Natural killer cell (primary cell): ENCODE results near the gene TECTA. TPM values are rescaled to one million over a fixed set of nuclear protein-coding genes. Genes with fewer than 3 reads are reported as not detected.
A peak's percentile ranks its signal among the peaks of the same experiment; 100 is the strongest.

Experiments
- ATAC-seq, 3 donors: fragments of 150-1000 bp in 2 of 3; fragments of 200-7000 bp in 1 of 3; cut with Tn5 transposase; 1 replicate in 1 of 3; 2 replicates in 2 of 3; pipeline ENCODE4 v1.10.0; 2021; ENCODE audit warnings: mild to moderate bottlenecking in 2 of 3, moderate library complexity in 2 of 3
- DNase-seq, 2 donors: peaks; one replicate each; pipeline versions ENCODE4 v3.0.0 to v3.0.0-alpha.2; 2013 to 2021; ENCODE audit warnings: mixed read lengths in 1 of 2
- H3K27ac ChIP-seq: one replicate; pipeline ENCODE4 v1.5.1; 2013; ENCODE audit warnings: mild to moderate bottlenecking, low read length
- H3K27me3 ChIP-seq: one replicate; pipeline ENCODE4 v1.6.1; 2013; ENCODE audit warnings: low read length; ENCODE audit not compliant: control insufficient read depth, insufficient read depth
- H3K36me3 ChIP-seq: one replicate; pipeline ENCODE4 v1.6.1; 2013; ENCODE audit warnings: low read length; ENCODE audit not compliant: control insufficient read depth, insufficient read depth
- H3K4me1 ChIP-seq: one replicate; pipeline ENCODE4 v1.6.1; 2013; ENCODE audit warnings: low read length; ENCODE audit not compliant: control insufficient read depth, insufficient read depth
- H3K4me3 ChIP-seq: one replicate; pipeline ENCODE4 v1.5.1; 2013; ENCODE audit warnings: low read length
- H3K9me3 ChIP-seq: one replicate; pipeline ENCODE4 v1.6.1; 2013; ENCODE audit warnings: low read length; ENCODE audit not compliant: control insufficient read depth, insufficient read depth
- H3K27ac Mint-ChIP-seq, 2 donors: one replicate each; pipeline ENCODE4 v1.8.0; 2022; ENCODE audit warnings: mild to moderate bottlenecking in 2 of 2, mixed read lengths in 2 of 2, moderate library complexity in 1 of 2
- H3K27me3 Mint-ChIP-seq, 2 donors: one replicate each; pipeline ENCODE4 v1.8.0; 2022; ENCODE audit warnings: low read depth in 2 of 2, mixed read lengths in 2 of 2
- H3K36me3 Mint-ChIP-seq: one replicate; pipeline ENCODE4 v1.8.0; 2022; ENCODE audit warnings: mixed read lengths
- H3K4me1 Mint-ChIP-seq, 2 donors: one replicate each; pipeline ENCODE4 v1.8.0; 2022; ENCODE audit warnings: mixed read lengths in 2 of 2
- H3K4me3 Mint-ChIP-seq: one replicate; pipeline ENCODE4 v1.8.0; 2022; ENCODE audit warnings: mild to moderate bottlenecking, moderate library complexity, mixed read lengths
- H3K9me3 Mint-ChIP-seq, 2 donors: one replicate each; pipeline ENCODE4 v1.8.0; 2022; ENCODE audit warnings: mixed read lengths in 2 of 2
- CTCF ChIP-seq: fragments of 200-600 bp; IDR thresholded peaks from one replicate; pipeline ENCODE4 v1.8.0; 2022; ENCODE audit warnings: antibody characterized with exemption
- WGBS: methylation state at CpG from one replicate; pipeline ENCODE4 v1.1.7; 2013; ENCODE audit warnings: missing lambda C conversion rate; ENCODE audit not compliant: insufficient coverage; 5-methylcytosine and 5-hydroxymethylcytosine counted together
- intact Hi-C: fragments of 100-400 bp; cut with micrococcal nuclease; formaldehyde crosslinking; loops from one replicate; pipeline ENCODE4 v1.14.2; 2022
- total RNA-seq, 4 donors: library from RNA; stranded (reverse); fragments of 120-200 nt in 1 of 4; gene quantifications; one replicate each; pipeline versions ENCODE4 v1.2.3 to v1.2.4, GENCODE V29; 2013 to 2022

Gene TECTA
- total RNA-seq, 3 donors from 2014 or later (not counting 1 experiment from before 2014, with no cell fraction given) = 0.50 to 0.57 (median 0.56) TPM

GRCh38 chr11:121063728-121064127 is 37.3 kb upstream of the TECTA start:
- peak in 1 of 2 donors; percentile 10 for DNase-seq

GRCh38 chr11:121066623-121067022 is 34.4 kb upstream of the TECTA start:
- H3K27me3 ChIP-seq = no peaks in the 10 kb centered on the region
- Mint-ChIP-seq H3K27ac (no peak overlapping the region), H3K4me3 (no peak overlapping the region), H3K4me1 (peaks cover 0 to 5% of the 10 kb centered on the region in 2 donors), H3K9me3 (no peaks in the 10 kb centered on the region), H3K27me3 (no peaks in the 10 kb centered on the region), H3K36me3 (peaks cover 14% of the 10 kb centered on the region)
- DNase-seq = no peak
- H3K9me3 ChIP-seq = no peaks in the 10 kb centered on the region
- TF ChIP-seq CTCF = no peak
- intact Hi-C loops = no loop called here
- 91% methylated on average over 1 of the region's 3 CpGs for WGBS
- no peaks in the 10 kb centered on the region for H3K4me1 ChIP-seq
- H3K27ac ChIP-seq = no peak overlapping the region
- H3K4me3 ChIP-seq = no peak overlapping the region
- peaks cover 27% of the 10 kb centered on the region for H3K36me3 ChIP-seq
- ATAC-seq = no peak

More at GRCh38 chr11:121063728-121064127, 37.3 kb upstream of the TECTA start:
- intact Hi-C loops = no loop called here
- no peak overlapping the region for H3K4me3 ChIP-seq
- H3K4me1 ChIP-seq = no peaks in the 10 kb centered on the region
- H3K9me3 ChIP-seq = no peaks in the 10 kb centered on the region
- Mint-ChIP-seq H3K27ac (no peak overlapping the region), H3K36me3 (peaks cover 16% of the 10 kb centered on the region), H3K9me3 (no peaks in the 10 kb centered on the region), H3K4me3 (no peak overlapping the region), H3K4me1 (no peaks in the 10 kb centered on the region), H3K27me3 (no peaks in the 10 kb centered on the region)
- peak; percentile 36 for TF ChIP-seq CTCF
- no peak for ATAC-seq
- H3K36me3 ChIP-seq = peaks cover 31% of the 10 kb centered on the region
- H3K27ac ChIP-seq = no peak overlapping the region
- no CpG with 5 or more reads among the region's 2 CpGs for WGBS
- H3K27me3 ChIP-seq = no peaks in the 10 kb centered on the region

- Histone ChIP-seq H3K9me3 (no peaks in the 10 kb centered on the region), H3K36me3 (peaks cover 26% of the 10 kb centered on the region), H3K27ac (no peak overlapping the region), H3K4me3 (no peak overlapping the region), H3K4me1 (no peaks in the 10 kb centered on the region), H3K27me3 (no peaks in the 10 kb centered on the region)
- H3K4me3 Mint-ChIP-seq = no peak overlapping the region
- no peak overlapping the region for H3K27ac Mint-ChIP-seq
- H3K4me1 Mint-ChIP-seq = peaks cover 0 to 5% of the 10 kb centered on the region in 2 donors
- WGBS = no CpG with 5 or more reads among the region's 3 CpGs
- intact Hi-C loops = no loop called here
- DNase-seq (no peak), ATAC-seq (no peak)
- H3K27me3 Mint-ChIP-seq = no peaks in the 10 kb centered on the region
- no peak for TF ChIP-seq CTCF
- peaks cover 14% of the 10 kb centered on the region for H3K36me3 Mint-ChIP-seq
- no peaks in the 10 kb centered on the region for H3K9me3 Mint-ChIP-seq
These were observed 34.0 kb upstream of the TECTA start for GRCh38 chr11:121067026-121067425.

- 88% methylated on average over 2 of the region's 2 CpGs for WGBS
- no peaks in the 10 kb centered on the region for H3K9me3 Mint-ChIP-seq
These were observed 33.6 kb upstream of the TECTA start for GRCh38 chr11:121067453-121067852.

More at GRCh38 chr11:121067453-121067852, 33.6 kb upstream of the TECTA start:
- H3K4me3 ChIP-seq = no peak overlapping the region
- no peaks in the 10 kb centered on the region for H3K27me3 ChIP-seq
- DNase-seq (no peak), ATAC-seq (no peak)
- H3K27me3 Mint-ChIP-seq = no peaks in the 10 kb centered on the region
- no peak overlapping the region for H3K27ac Mint-ChIP-seq
- H3K4me3 Mint-ChIP-seq = no peak overlapping the region
- H3K27ac ChIP-seq = no peak overlapping the region
- no peaks in the 10 kb centered on the region for H3K9me3 ChIP-seq
- H3K4me1 Mint-ChIP-seq = peaks cover 0 to 5% of the 10 kb centered on the region in 2 donors
- peaks cover 22% of the 10 kb centered on the region for H3K36me3 ChIP-seq
- TF ChIP-seq CTCF = no peak
- intact Hi-C loops = no loop called here
- H3K4me1 ChIP-seq = no peaks in the 10 kb centered on the region
- H3K36me3 Mint-ChIP-seq = peaks cover 14% of the 10 kb centered on the region
